Right atrium auricular region (tissue), 2 donors: ENCODE results near the gene DLGAP1. TPM values are rescaled to one million over a fixed set of nuclear protein-coding genes. Genes with fewer than 3 reads are reported as not detected.

ENCODE experiments used
- DNase-seq: peaks from one replicate; pipeline ENCODE4 v3.0.0-alpha.2; 2019; ENCODE audit warnings: low spot score
- H3K27ac ChIP-seq, 2 donors: fragments of 200-600 bp; sonication (generic); 1 replicate in 1 of 2; 2 replicates in 1 of 2; pipeline ENCODE4 v1.5.1; 2016 to 2019
- H3K27me3 ChIP-seq, 2 donors: fragments of 200-600 bp; sonication (generic); one replicate each; pipeline versions ENCODE4 v1.5.1 to v1.6.0; 2017 to 2019
- H3K36me3 ChIP-seq: fragments of 200-600 bp; sonication (generic); one replicate; pipeline ENCODE4 v1.5.1; 2016
- H3K4me1 ChIP-seq, 2 donors: fragments of 200-600 bp; sonication (generic); one replicate each; pipeline versions ENCODE4 v1.5.1 to v1.6.0; 2017 to 2019
- H3K4me3 ChIP-seq, 2 donors: fragments of 200-600 bp; sonication (generic); 1 replicate in 1 of 2; 2 replicates in 1 of 2; pipeline ENCODE4 v1.5.1; 2017 to 2019; ENCODE audit warnings: mild to moderate bottlenecking in 1 of 2, moderate library complexity in 1 of 2
- H3K9me3 ChIP-seq, 2 donors: fragments of 200-600 bp; sonication (generic); one replicate each; pipeline ENCODE4 v1.5.1; 2019
- CTCF ChIP-seq, 2 donors: fragments of 200-600 bp; sonication (generic); IDR thresholded peaks; one replicate each; pipeline ENCODE4 v1.5.1; 2019; ENCODE audit warnings: antibody characterized with exemption in 2 of 2
- total RNA-seq, 2 donors: library from RNA; depleted of rRNA; stranded (reverse); fragments of >200 nt; gene quantifications; one replicate each; pipeline ENCODE4 v1.1.0, GENCODE V29; 2016

DLGAP1 gene
- total RNA-seq, 2 donors from 2014 or later = 0.56 to 1.1 TPM

GRCh38 chr18:3500016-3500415, 955.1 kb downstream of the DLGAP1 start:
- TF ChIP-seq CTCF (IDR thresholded peaks at IDR 0.05) = no peak
- Histone ChIP-seq H3K27ac (no peak overlapping the region), H3K36me3 (no peaks in the 10 kb centered on the region), H3K9me3 (no peaks in the 10 kb centered on the region), H3K4me3 (no peak overlapping the region), H3K4me1 (peaks cover 0 to 14% of the 10 kb centered on the region in 2 donors), H3K27me3 (peaks cover 0 to 7% of the 10 kb centered on the region in 2 donors)
- no peak for DNase-seq

GRCh38 chr18:3499501-3499900, 955.6 kb downstream of the DLGAP1 start:
- Histone ChIP-seq H3K27ac (no peak overlapping the region), H3K9me3 (no peaks in the 10 kb centered on the region), H3K36me3 (no peaks in the 10 kb centered on the region), H3K27me3 (peaks cover 0 to 7% of the 10 kb centered on the region in 2 donors), H3K4me1 (peaks cover 0 to 14% of the 10 kb centered on the region in 2 donors), H3K4me3 (peak overlapping the region; percentile 36 to 48)
- no peak for DNase-seq
- TF ChIP-seq CTCF (IDR thresholded peaks at IDR 0.05) = no peak

GRCh38 chr18:3498698-3499471, 956.2 kb downstream of the DLGAP1 start:
- H3K36me3 ChIP-seq = no peaks in the 10 kb centered on the region
- DNase-seq = no peak
- peak overlapping the region; percentile 36 to 48 for H3K4me3 ChIP-seq
- H3K27me3 ChIP-seq = peaks cover 0 to 7% of the 10 kb centered on the region in 2 donors
- no peaks in the 10 kb centered on the region for H3K9me3 ChIP-seq
- H3K27ac ChIP-seq = no peak overlapping the region
- no peak for TF ChIP-seq CTCF (IDR thresholded peaks at IDR 0.05)
- peaks cover 0 to 14% of the 10 kb centered on the region in 2 donors for H3K4me1 ChIP-seq

- no peaks in the 10 kb centered on the region for H3K36me3 ChIP-seq
- H3K9me3 ChIP-seq = no peaks in the 10 kb centered on the region
- DNase-seq = no peak
- no peak for TF ChIP-seq CTCF (IDR thresholded peaks at IDR 0.05)
- H3K4me1 ChIP-seq = peaks cover 0 to 14% of the 10 kb centered on the region in 2 donors
- no peak overlapping the region for H3K27ac ChIP-seq
- no peak overlapping the region for H3K4me3 ChIP-seq
- H3K27me3 ChIP-seq = peaks cover 0 to 2% of the 10 kb centered on the region in 2 donors
Observed at GRCh38 chr18:3495691-3496430, 959.2 kb downstream of the DLGAP1 start.

GRCh38 chr18:3494569-3494968, 960.5 kb downstream of the DLGAP1 start:
- no peak for TF ChIP-seq CTCF (IDR thresholded peaks at IDR 0.05)
- Histone ChIP-seq H3K4me3 (no peak overlapping the region), H3K27ac (no peak overlapping the region), H3K4me1 (peaks cover 0 to 9% of the 10 kb centered on the region in 2 donors), H3K36me3 (no peaks in the 10 kb centered on the region), H3K27me3 (no peaks in the 10 kb centered on the region), H3K9me3 (no peaks in the 10 kb centered on the region)
- DNase-seq = no peak
